GM12891 (cell line): ENCODE measurements around the gene KREMEN1.

ENCODE experiments used
- PAX5 ChIP-seq: IDR thresholded peaks from 2 replicates; pipeline ENCODE4 v1.6.1; 2011; ENCODE audit warnings: low read length, moderate library complexity, mild to moderate bottlenecking; ENCODE audit not compliant: insufficient read depth, severe bottlenecking
- POLR2A ChIP-seq: IDR thresholded peaks from 2 replicates; pipeline ENCODE4 v1.6.1; 2011; ENCODE audit warnings: low read depth, low read length, control low read depth
- POLR2AphosphoS5 ChIP-seq: IDR thresholded peaks from 2 replicates; pipeline ENCODE4 v1.6.1; 2011; ENCODE audit warnings: low read depth, low read length, control low read depth
- POU2F2 ChIP-seq: IDR thresholded peaks from 2 replicates; pipeline ENCODE4 v1.6.1; 2011; ENCODE audit warnings: low read depth, mild to moderate bottlenecking, control low read depth, low read length, moderate library complexity
- SPI1 ChIP-seq: IDR thresholded peaks from 2 replicates; pipeline ENCODE4 v1.6.1; 2011; ENCODE audit warnings: low read depth, low read length, control low read depth
- TAF1 ChIP-seq: IDR thresholded peaks from 2 replicates; pipeline ENCODE4 v1.6.1; 2011; ENCODE audit warnings: low read depth, low read length, control low read depth

- TF ChIP-seq POLR2A (no peak), SPI1 (no peak), TAF1 (no peak), POLR2AphosphoS5 (no peak), PAX5 (no peak), POU2F2 (no peak)
These were observed 111.4 kb downstream of the KREMEN1 start for GRCh38 chr22:29183971-29184848.
